Mesenchymal stem cell (in vitro differentiated cells and primary cell): ENCODE measurements around the gene RGSL1.
A peak's percentile ranks its signal among the peaks of the same experiment; 100 is the strongest.

Experiments used
- DNase-seq: peaks from one replicate; pipeline ENCODE4 v3.0.0-alpha.2; 2013
- H2AFZ ChIP-seq: one replicate; pipeline ENCODE4 v1.6.1; 2013; ENCODE audit warnings: low read depth, mild to moderate bottlenecking, control low read depth, inconsistent platforms, low read length, moderate library complexity
- H2AK5ac ChIP-seq: 2 replicates; pipeline ENCODE4 v1.6.1; 2013; ENCODE audit warnings: low read length, moderate library complexity, mild to moderate bottlenecking, inconsistent platforms; ENCODE audit not compliant: severe bottlenecking
- H2BK120ac ChIP-seq: one replicate; pipeline ENCODE4 v1.6.1; 2013; ENCODE audit warnings: low read depth, mild to moderate bottlenecking, inconsistent platforms, low read length, moderate library complexity
- H2BK12ac ChIP-seq, 2 experiments: one replicate each; pipeline ENCODE4 v1.6.1; 2013; ENCODE audit warnings: inconsistent platforms in 2 of 2, low read length in 2 of 2, mild to moderate bottlenecking in 2 of 2, moderate library complexity in 2 of 2, control low read depth in 1 of 2
- H2BK15ac ChIP-seq: one replicate; pipeline ENCODE4 v1.6.1; 2013; ENCODE audit warnings: mild to moderate bottlenecking, low read depth, inconsistent platforms; ENCODE audit not compliant: poor library complexity, severe bottlenecking
- H2BK5ac ChIP-seq: 2 replicates; pipeline ENCODE4 v1.6.1; 2013; ENCODE audit warnings: low read depth, mild to moderate bottlenecking, low read length, control low read depth, inconsistent platforms; ENCODE audit not compliant: poor library complexity, severe bottlenecking
- H3K14ac ChIP-seq, 2 experiments: one replicate each; pipeline ENCODE4 v1.6.1; 2013; ENCODE audit warnings: inconsistent platforms in 2 of 2, low read length in 2 of 2, control low read depth in 1 of 2, mild to moderate bottlenecking in 1 of 2, moderate library complexity in 1 of 2
- H3K18ac ChIP-seq, 2 experiments: one replicate each; pipeline ENCODE4 v1.6.1; 2013; ENCODE audit warnings: inconsistent platforms in 2 of 2, low read length in 2 of 2, control low read depth in 1 of 2, low read depth in 1 of 2, mild to moderate bottlenecking in 1 of 2
- H3K23ac ChIP-seq, 2 experiments: one replicate each; pipeline ENCODE4 v1.6.1; 2013; ENCODE audit warnings: inconsistent platforms in 2 of 2, low read length in 2 of 2, mild to moderate bottlenecking in 2 of 2, moderate library complexity in 2 of 2, control low read depth in 1 of 2
- H3K27ac ChIP-seq: 2 replicates; pipeline ENCODE4 v1.5.1; 2013; ENCODE audit warnings: mild to moderate bottlenecking, moderate library complexity, low read length, control low read depth, inconsistent platforms; ENCODE audit not compliant: poor library complexity, severe bottlenecking
- H3K27me3 ChIP-seq, 2 experiments: 2 replicates each; pipeline versions ENCODE4 v1.6.1 to v1.7.0; 2013; ENCODE audit warnings: low read length in 2 of 2, mild to moderate bottlenecking in 2 of 2, moderate library complexity in 2 of 2, control low read depth in 1 of 2, inconsistent platforms in 1 of 2; ENCODE audit not compliant: control insufficient read depth in 1 of 2, insufficient read depth in 1 of 2
- H3K36me3 ChIP-seq, 2 experiments: 2 replicates each; pipeline versions ENCODE4 v1.6.1 to v1.7.0; 2013; ENCODE audit warnings: low read length in 2 of 2, control low read depth in 1 of 2, inconsistent platforms in 1 of 2, low read depth in 1 of 2, mild to moderate bottlenecking in 1 of 2; ENCODE audit not compliant: insufficient read depth in 2 of 2, control insufficient read depth in 1 of 2
- H3K4ac ChIP-seq, 2 experiments: one replicate each; pipeline ENCODE4 v1.6.1; 2013; ENCODE audit warnings: inconsistent platforms in 2 of 2, low read length in 2 of 2, mild to moderate bottlenecking in 2 of 2, moderate library complexity in 2 of 2, control low read depth in 1 of 2, low read depth in 1 of 2
- H3K4me1 ChIP-seq: 2 replicates; pipeline ENCODE4 v1.6.1; 2013; ENCODE audit warnings: low read depth, low read length, control low read depth; ENCODE audit not compliant: control insufficient read depth, insufficient read depth
- H3K4me2 ChIP-seq: 2 replicates; pipeline ENCODE4 v1.6.1; 2013; ENCODE audit warnings: low read length, mild to moderate bottlenecking, inconsistent platforms; ENCODE audit not compliant: poor library complexity, severe bottlenecking
- H3K4me3 ChIP-seq, 2 experiments: 2 replicates each; pipeline versions ENCODE4 v1.5.1 to v1.7.0; 2013; ENCODE audit warnings: low read length in 2 of 2, mild to moderate bottlenecking in 2 of 2, control low read depth in 1 of 2, low read depth in 1 of 2; ENCODE audit not compliant: insufficient read depth in 1 of 2
- H3K79me1 ChIP-seq: replicated peaks from 2 replicates; pipeline ENCODE4 v1.6.1; 2013; ENCODE audit warnings: mild to moderate bottlenecking, control low read depth, low read length, inconsistent platforms; ENCODE audit not compliant: poor library complexity, severe bottlenecking
- H3K9ac ChIP-seq: 2 replicates; pipeline ENCODE4 v1.7.0; 2013; ENCODE audit warnings: mild to moderate bottlenecking, low read length, moderate library complexity
- H3K9me3 ChIP-seq: 2 replicates; pipeline ENCODE4 v1.7.0; 2013; ENCODE audit warnings: mild to moderate bottlenecking, low read length; ENCODE audit not compliant: control insufficient read depth
- H4K8ac ChIP-seq: one replicate; pipeline ENCODE4 v1.6.1; 2013; ENCODE audit warnings: inconsistent platforms, mild to moderate bottlenecking, low read length, moderate library complexity
- H4K91ac ChIP-seq: one replicate; pipeline ENCODE4 v1.6.1; 2013; ENCODE audit warnings: mild to moderate bottlenecking, low read length, inconsistent platforms
- WGBS: methylation state at CpG from one replicate; pipeline ENCODE4 v1.1.7; 2013; ENCODE audit warnings: mixed read lengths; 5-methylcytosine and 5-hydroxymethylcytosine counted together

The RGSL1 gene

DNA sequence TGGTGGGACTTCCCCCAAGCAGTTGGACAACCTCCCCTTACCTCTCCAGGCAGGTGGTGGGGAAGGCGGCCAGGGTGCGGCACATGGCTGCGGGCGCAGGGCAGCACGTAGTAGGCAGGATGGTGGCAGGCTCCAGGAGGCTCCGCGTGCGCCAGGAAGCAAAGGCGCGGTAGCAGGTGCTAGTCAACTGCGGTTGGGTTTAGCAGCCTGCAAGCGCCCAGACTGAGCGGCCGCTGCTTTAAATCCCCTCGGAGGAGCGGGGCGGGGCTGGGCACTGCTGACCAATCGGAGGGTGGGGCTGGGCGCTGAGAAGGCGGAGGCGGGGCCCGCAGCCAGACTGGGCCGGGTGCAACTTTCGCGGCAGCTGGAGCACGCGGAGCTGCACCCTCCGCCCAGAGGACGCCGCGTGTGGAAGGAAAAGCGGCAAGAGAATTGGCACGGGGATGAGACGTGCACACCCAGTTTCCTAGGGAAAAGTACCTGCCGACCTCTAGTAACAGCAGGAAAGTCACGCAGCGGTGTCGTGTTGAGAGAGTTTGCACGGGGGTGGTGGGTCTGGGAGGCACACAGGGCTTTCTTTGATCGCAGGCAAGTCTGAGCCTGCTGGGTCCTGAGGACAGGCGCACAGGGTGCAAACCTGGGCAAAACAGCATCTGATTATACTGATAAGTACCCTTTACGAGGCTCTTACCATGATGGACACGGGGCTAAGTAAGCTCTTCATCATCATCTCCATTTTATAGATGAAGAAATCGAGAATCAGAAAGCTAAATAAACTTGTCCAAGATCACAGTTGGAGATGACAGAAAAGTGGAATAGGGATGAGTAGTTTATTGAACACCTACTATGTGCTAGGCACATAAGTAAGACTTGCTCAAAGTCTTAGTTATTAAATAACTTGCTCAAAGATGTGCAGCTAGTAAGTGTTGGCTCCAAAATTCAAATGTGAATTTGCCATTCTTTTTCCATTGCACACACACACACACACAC, 154.5 kb downstream of the RGSL1 start, which contains the start of gene RGS16:
Gene RGS16 (minus strand): TSS at position 215 of the 990 bp plus-strand sequence. CDS start 130 bp downstream, at position 85.
- Histone ChIP-seq H3K9ac (peak within 1 kb of the TSS; percentile 57), H4K8ac (peak within 1 kb of the TSS; percentile 76), H2BK12ac (peak within 1 kb of the TSS in 1 of 2 experiments; percentile 83), H3K14ac (peak within 1 kb of the TSS in 1 of 2 experiments; percentile 69), H3K27ac (no peak within 1 kb of the TSS), H3K18ac (peak within 1 kb of the TSS; percentile 29 to 89), H3K27me3 (peaks cover 8 to 56% of the 10 kb centered on the region in 2 experiments), H3K36me3 (peaks cover 0 to 14% of the 10 kb centered on the region in 2 experiments), H3K9me3 (no peaks in the 10 kb centered on the region), H2AFZ (peak within 1 kb of the TSS; percentile 2), H3K79me1 (no peaks in the 10 kb centered on the region), H2BK5ac (no peak within 1 kb of the TSS), H3K4me1 (peaks cover 7% of the 10 kb centered on the region), H3K4ac (no peak within 1 kb of the TSS), H3K23ac (no peak within 1 kb of the TSS), H4K91ac (peak within 1 kb of the TSS; percentile 78), H3K4me3 (peak within 1 kb of the TSS in 1 of 2 experiments; percentile 76), H3K4me2 (peak within 1 kb of the TSS; percentile 56), H2AK5ac (no peak within 1 kb of the TSS), H2BK120ac (no peak within 1 kb of the TSS), H2BK15ac (no peak within 1 kb of the TSS)
- WGBS: 3% methylated on average over 43 of the region's 44 CpGs
- DNase-seq: peak; percentile 78

DNA sequence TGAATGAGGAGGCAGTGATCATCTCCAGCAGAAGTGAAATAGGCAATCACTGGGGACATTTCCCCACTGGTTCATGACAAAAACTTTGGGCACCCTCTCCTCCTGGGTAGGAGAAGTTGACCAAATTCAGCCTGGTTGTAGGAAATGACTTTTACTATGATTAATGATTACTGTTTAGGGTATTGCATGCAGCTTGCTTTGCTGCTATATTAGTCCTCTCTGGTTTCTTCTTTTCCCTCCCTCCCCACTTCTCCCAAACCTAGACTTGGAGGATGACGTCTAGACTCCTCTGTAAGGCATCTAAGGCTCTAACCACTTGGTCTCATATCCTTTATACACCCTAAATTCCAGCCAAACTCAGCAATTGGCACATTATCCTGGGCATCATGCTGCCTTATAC, 157.6 kb downstream of the RGSL1 start:
- Histone ChIP-seq H3K9me3 (no peaks in the 10 kb centered on the region), H3K23ac (no peak overlapping the region), H3K9ac (no peak overlapping the region), H2BK15ac (no peak overlapping the region), H3K4me2 (no peak overlapping the region), H3K4ac (no peak overlapping the region), H3K4me3 (no peak overlapping the region), H3K27ac (no peak overlapping the region), H3K4me1 (peaks cover 11% of the 10 kb centered on the region), H2BK12ac (no peak overlapping the region), H4K91ac (no peak overlapping the region), H3K36me3 (no peaks in the 10 kb centered on the region), H2BK120ac (no peak overlapping the region), H4K8ac (no peak overlapping the region), H3K18ac (no peak overlapping the region), H2AFZ (no peak overlapping the region), H3K14ac (no peak overlapping the region), H2AK5ac (no peak overlapping the region), H3K27me3 (peaks cover 12 to 70% of the 10 kb centered on the region in 2 experiments), H3K79me1 (no peaks in the 10 kb centered on the region), H2BK5ac (no peak overlapping the region)
- no peak for DNase-seq
- WGBS: 81% methylated on average over 1 of the region's 1 CpG

DNA sequence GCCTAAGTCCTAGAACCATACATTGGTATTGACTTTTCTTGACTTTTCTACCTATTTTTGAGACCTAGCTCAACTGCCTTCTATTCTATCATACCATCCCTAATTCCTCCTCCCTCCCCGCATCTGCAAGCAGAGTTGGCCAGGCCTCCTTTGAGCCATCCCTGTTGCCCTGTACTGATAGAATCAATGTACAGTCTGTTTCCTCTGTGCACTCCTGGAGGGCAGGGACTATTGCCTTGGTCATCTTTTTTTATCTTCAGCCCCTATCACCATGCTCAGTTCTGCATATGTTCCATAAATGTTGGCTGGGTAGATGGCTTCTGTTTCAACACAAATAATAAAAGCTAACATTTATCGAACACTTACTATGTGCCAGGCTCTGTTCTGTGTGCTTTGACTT, 158.3 kb downstream of the RGSL1 start:
- H3K79me1 ChIP-seq: no peaks in the 10 kb centered on the region
- H3K36me3 ChIP-seq: no peaks in the 10 kb centered on the region
- no peaks in the 10 kb centered on the region for H3K9me3 ChIP-seq
- peak overlapping the region; percentile 62 for H4K8ac ChIP-seq
- H3K14ac ChIP-seq: no peak overlapping the region
- DNase-seq: no peak
- no peak overlapping the region for H3K18ac ChIP-seq
- H2BK5ac ChIP-seq: no peak overlapping the region
- no peak overlapping the region for H2AK5ac ChIP-seq
- H3K9ac ChIP-seq: no peak overlapping the region
- H3K4me3 ChIP-seq: no peak overlapping the region
- H3K4me1 ChIP-seq: peaks cover 11% of the 10 kb centered on the region
- H3K27me3 ChIP-seq: peaks cover 12 to 63% of the 10 kb centered on the region in 2 experiments
- H2AFZ ChIP-seq: no peak overlapping the region
- no peak overlapping the region for H2BK15ac ChIP-seq
- no peak overlapping the region for H3K4me2 ChIP-seq
- H4K91ac ChIP-seq: no peak overlapping the region
- 100% methylated on average over 1 of the region's 2 CpGs for WGBS
- H3K4ac ChIP-seq: no peak overlapping the region
- H3K23ac ChIP-seq: no peak overlapping the region
- no peak overlapping the region for H2BK12ac ChIP-seq
- H3K27ac ChIP-seq: no peak overlapping the region
- no peak overlapping the region for H2BK120ac ChIP-seq
